Mesendoderm (in vitro differentiated cells): ENCODE data around the gene NEDD4L.

Source experiments
- DNase-seq: peaks from one replicate; pipeline ENCODE4 v3.0.0; 2013
- H2AK5ac ChIP-seq: 2 replicates; pipeline ENCODE4 v1.6.1; 2013; ENCODE audit warnings: low read length, inconsistent platforms
- H2BK120ac ChIP-seq: 2 replicates; pipeline ENCODE4 v1.6.1; 2013; ENCODE audit warnings: low read depth, mild to moderate bottlenecking, low read length, moderate library complexity, mixed read lengths
- H2BK15ac ChIP-seq: replicated peaks from 2 replicates; pipeline ENCODE4 v1.6.1; 2013; ENCODE audit warnings: low read depth, mild to moderate bottlenecking, moderate library complexity
- H2BK5ac ChIP-seq: 2 replicates; pipeline ENCODE4 v1.6.1; 2013; ENCODE audit warnings: low read length, inconsistent platforms
- H3K18ac ChIP-seq: 2 replicates; pipeline ENCODE4 v1.6.1; 2013; ENCODE audit warnings: mild to moderate bottlenecking, low read length, mixed read lengths
- H3K23ac ChIP-seq: one replicate; pipeline ENCODE4 v1.6.1; 2013; ENCODE audit warnings: low read length
- H3K27ac ChIP-seq: 2 replicates; pipeline ENCODE4 v1.5.1; 2013; ENCODE audit warnings: low read depth, mild to moderate bottlenecking, inconsistent platforms, low read length, moderate library complexity
- H3K27me3 ChIP-seq: 2 replicates; pipeline ENCODE4 v1.6.1; 2013; ENCODE audit warnings: low read length, control low read depth, mild to moderate bottlenecking, inconsistent platforms; ENCODE audit not compliant: insufficient read depth, poor library complexity
- H3K36me3 ChIP-seq: 2 replicates; pipeline ENCODE4 v1.6.1; 2013; ENCODE audit warnings: low read length, inconsistent platforms; ENCODE audit not compliant: control insufficient read depth, insufficient read depth
- H3K4ac ChIP-seq: one replicate; pipeline ENCODE4 v1.6.1; 2013; ENCODE audit warnings: low read depth, mild to moderate bottlenecking, low read length, moderate library complexity
- H3K4me1 ChIP-seq: 2 replicates; pipeline ENCODE4 v1.6.1; 2013; ENCODE audit warnings: low read depth, low read length, inconsistent platforms; ENCODE audit not compliant: control insufficient read depth
- H3K4me2 ChIP-seq: 2 replicates; pipeline ENCODE4 v1.6.1; 2013; ENCODE audit warnings: low read length
- H3K4me3 ChIP-seq: 2 replicates; pipeline ENCODE4 v1.5.1; 2013; ENCODE audit warnings: mild to moderate bottlenecking, low read length
- H3K56ac ChIP-seq: one replicate; pipeline ENCODE4 v1.6.1; 2013; ENCODE audit warnings: low read length
- H3K79me1 ChIP-seq: 2 replicates; pipeline ENCODE4 v1.6.1; 2013; ENCODE audit warnings: low read length, inconsistent platforms
- H3K79me2 ChIP-seq: 2 replicates; pipeline ENCODE4 v1.6.1; 2013; ENCODE audit warnings: mild to moderate bottlenecking, low read length; ENCODE audit not compliant: control insufficient read depth, insufficient read depth
- H3K9ac ChIP-seq: 2 replicates; pipeline ENCODE4 v1.6.1; 2013; ENCODE audit warnings: low read length, inconsistent platforms
- H4K5ac ChIP-seq: one replicate; pipeline ENCODE4 v1.6.1; 2013; ENCODE audit warnings: low read length
- H4K8ac ChIP-seq: one replicate; pipeline ENCODE4 v1.6.1; 2013; ENCODE audit warnings: low read depth, mild to moderate bottlenecking, control low read depth, low read length, moderate library complexity
- WGBS: extraction: QIAGEN DNeasy Blood & Tissue Kit; methylation state at CpG from one replicate; pipeline ENCODE4 v1.1.7; 2013; ENCODE audit warnings: low lambda C conversion rate, missing lambda C conversion rate; ENCODE audit not compliant: insufficient coverage; ENCODE audit errors: extremely low coverage; 5-methylcytosine and 5-hydroxymethylcytosine counted together

NEDD4L gene

GRCh38 chr18:58186258-58186948 lies 142.4 kb downstream of the NEDD4L start:
- no peak overlapping the region for H2AK5ac ChIP-seq
- H3K4me3 ChIP-seq = no peak overlapping the region
- H4K5ac ChIP-seq = no peak overlapping the region
- H3K4me2 ChIP-seq = no peak overlapping the region
- H3K27ac ChIP-seq = no peak overlapping the region
- no peak overlapping the region for H3K9ac ChIP-seq
- no CpG with 5 or more reads among the region's 6 CpGs for WGBS
- no peaks in the 10 kb centered on the region for H3K27me3 ChIP-seq
- H2BK15ac ChIP-seq = no peak overlapping the region
- H3K18ac ChIP-seq = no peak overlapping the region
- H3K79me2 ChIP-seq = peaks cover 6% of the 10 kb centered on the region
- H3K23ac ChIP-seq = no peak overlapping the region
- no peaks in the 10 kb centered on the region for H3K4me1 ChIP-seq
- H3K4ac ChIP-seq = no peak overlapping the region
- H3K56ac ChIP-seq = no peak overlapping the region
- no peak overlapping the region for H2BK5ac ChIP-seq
- no peaks in the 10 kb centered on the region for H3K36me3 ChIP-seq
- H4K8ac ChIP-seq = no peak overlapping the region
- H3K79me1 ChIP-seq = peaks cover 13% of the 10 kb centered on the region
- no peak overlapping the region for H2BK120ac ChIP-seq
- peak; percentile 82 for DNase-seq

DNA sequence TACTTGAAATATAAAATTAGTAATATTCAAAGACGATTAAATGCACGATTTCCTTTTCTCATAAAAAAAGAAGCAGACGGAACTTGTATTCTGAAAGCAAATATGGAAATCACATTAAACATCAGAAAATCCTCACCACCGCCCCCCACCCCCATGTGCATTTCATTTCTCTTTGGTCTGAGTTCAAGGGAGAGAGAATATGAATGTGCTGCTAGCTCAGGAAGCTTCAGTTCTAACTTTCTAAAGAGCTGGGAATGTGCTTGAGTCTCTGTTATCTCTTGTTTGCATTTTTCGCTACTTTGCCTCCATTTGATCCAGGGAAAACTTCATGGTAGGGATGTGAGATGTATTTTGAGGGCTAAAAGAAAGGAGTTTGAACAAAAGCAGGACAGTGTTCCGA lies 143.6 kb downstream of the NEDD4L start:
- peaks cover 12% of the 10 kb centered on the region for H3K79me1 ChIP-seq
- H2AK5ac ChIP-seq = no peak overlapping the region
- H3K23ac ChIP-seq = no peak overlapping the region
- WGBS = no CpG with 5 or more reads among the region's 6 CpGs
- no peak overlapping the region for H3K56ac ChIP-seq
- no peak overlapping the region for H3K4me2 ChIP-seq
- no peaks in the 10 kb centered on the region for H3K36me3 ChIP-seq
- no peaks in the 10 kb centered on the region for H3K27me3 ChIP-seq
- no peak overlapping the region for H4K8ac ChIP-seq
- H3K4me3 ChIP-seq = no peak overlapping the region
- H3K4me1 ChIP-seq = no peaks in the 10 kb centered on the region
- no peak overlapping the region for H3K27ac ChIP-seq
- H4K5ac ChIP-seq = no peak overlapping the region
- H3K18ac ChIP-seq = no peak overlapping the region
- no peak for DNase-seq
- H2BK15ac ChIP-seq = no peak overlapping the region
- H2BK120ac ChIP-seq = no peak overlapping the region
- H3K79me2 ChIP-seq = peaks cover 8% of the 10 kb centered on the region
- no peak overlapping the region for H3K9ac ChIP-seq
- H3K4ac ChIP-seq = no peak overlapping the region
- no peak overlapping the region for H2BK5ac ChIP-seq

GRCh38 chr18:58188996-58189395 lies 145.0 kb downstream of the NEDD4L start:
- Histone ChIP-seq H3K79me2 (peaks cover 6% of the 10 kb centered on the region), H4K5ac (no peak overlapping the region), H3K27me3 (no peaks in the 10 kb centered on the region), H3K9ac (no peak overlapping the region), H2BK120ac (no peak overlapping the region), H3K4me2 (no peak overlapping the region), H3K4me3 (no peak overlapping the region), H3K27ac (no peak overlapping the region), H2BK15ac (no peak overlapping the region), H3K23ac (no peak overlapping the region), H3K56ac (no peak overlapping the region), H2BK5ac (no peak overlapping the region), H3K4me1 (peaks cover 2% of the 10 kb centered on the region), H4K8ac (no peak overlapping the region), H3K36me3 (no peaks in the 10 kb centered on the region), H3K79me1 (peaks cover 9% of the 10 kb centered on the region), H3K4ac (no peak overlapping the region), H2AK5ac (no peak overlapping the region), H3K18ac (no peak overlapping the region)
- WGBS = no CpG with 5 or more reads among the region's 5 CpGs
- DNase-seq = no peak

GRCh38 chr18:58190842-58191530 lies 147.0 kb downstream of the NEDD4L start:
- Histone ChIP-seq H3K36me3 (no peaks in the 10 kb centered on the region), H3K4me3 (no peak overlapping the region), H2AK5ac (no peak overlapping the region), H3K23ac (no peak overlapping the region), H2BK120ac (no peak overlapping the region), H3K18ac (no peak overlapping the region), H3K9ac (no peak overlapping the region), H3K4me1 (peaks cover 10% of the 10 kb centered on the region), H3K27ac (no peak overlapping the region), H3K79me1 (peaks cover 7% of the 10 kb centered on the region), H3K56ac (no peak overlapping the region), H3K79me2 (peaks cover 3% of the 10 kb centered on the region), H3K4ac (no peak overlapping the region), H3K27me3 (no peaks in the 10 kb centered on the region), H3K4me2 (no peak overlapping the region), H2BK5ac (no peak overlapping the region), H2BK15ac (no peak overlapping the region), H4K5ac (no peak overlapping the region), H4K8ac (no peak overlapping the region)
- WGBS = no CpG with 5 or more reads among the region's 5 CpGs
- no peak for DNase-seq

DNA sequence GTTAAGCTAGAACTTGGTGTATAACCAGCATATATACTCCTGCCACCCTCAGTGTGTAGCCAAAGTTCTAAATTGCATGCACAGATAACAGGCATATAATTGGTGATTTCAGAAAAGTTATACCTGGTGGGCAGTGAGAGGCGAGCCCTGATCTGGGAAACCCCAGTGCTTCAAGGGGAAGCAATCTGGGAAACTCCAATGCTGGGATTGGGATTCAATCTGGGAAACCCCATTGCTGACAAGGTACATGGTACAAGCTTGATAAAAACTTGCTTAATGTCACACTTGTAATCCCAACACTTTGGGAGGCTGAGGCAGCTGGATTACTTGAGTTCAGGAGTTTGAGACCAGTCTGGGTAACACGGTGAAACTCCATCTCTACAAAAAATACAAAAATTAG lies 147.6 kb downstream of the NEDD4L start:
- H3K27me3 ChIP-seq = no peaks in the 10 kb centered on the region
- no peak overlapping the region for H3K4me3 ChIP-seq
- H3K36me3 ChIP-seq = no peaks in the 10 kb centered on the region
- peaks cover 3% of the 10 kb centered on the region for H3K79me2 ChIP-seq
- DNase-seq = no peak
- no peak overlapping the region for H2BK120ac ChIP-seq
- H3K4me2 ChIP-seq = no peak overlapping the region
- H3K79me1 ChIP-seq = peaks cover 6% of the 10 kb centered on the region
- no peak overlapping the region for H3K4ac ChIP-seq
- H3K4me1 ChIP-seq = peaks cover 10% of the 10 kb centered on the region
- H3K23ac ChIP-seq = no peak overlapping the region
- no peak overlapping the region for H2BK5ac ChIP-seq
- H2AK5ac ChIP-seq = no peak overlapping the region
- no peak overlapping the region for H3K9ac ChIP-seq
- no peak overlapping the region for H4K8ac ChIP-seq
- H3K27ac ChIP-seq = no peak overlapping the region
- no peak overlapping the region for H3K56ac ChIP-seq
- H2BK15ac ChIP-seq = no peak overlapping the region
- H4K5ac ChIP-seq = no peak overlapping the region
- no CpG with 5 or more reads among the region's 2 CpGs for WGBS
- H3K18ac ChIP-seq = no peak overlapping the region
